GM18498 (cell line): ENCODE measurements around the gene HOXD13.
A peak's percentile ranks its signal among the peaks of the same experiment; 100 is the strongest.

Source experiments
- ATAC-seq: cut with Tn5 transposase; IDR thresholded peaks from one replicate; pipeline ENCODE4 v1.9.1; 2021; ENCODE audit warnings: mild to moderate bottlenecking, moderate library complexity; ENCODE audit not compliant: unreplicated experiment

Gene HOXD13

GRCh38 chr2:176130957-176131847 is 38.7 kb downstream of the HOXD13 start:
- ATAC-seq, result no peak

- no peak for ATAC-seq
Measured at GRCh38 chr2:176131848-176132158, 39.3 kb downstream of the HOXD13 start.

GRCh38 chr2:176132205-176133171 is 40.0 kb downstream of the HOXD13 start:
- no peak for ATAC-seq

- ATAC-seq, result no peak
Measured at GRCh38 chr2:176133389-176133788, 40.9 kb downstream of the HOXD13 start.

GRCh38 chr2:176134035-176134434 is 41.5 kb downstream of the HOXD13 start:
- ATAC-seq, result no peak

- no peak for ATAC-seq
Measured at GRCh38 chr2:176135035-176135440, 42.5 kb downstream of the HOXD13 start.

GRCh38 chr2:176136374-176137251 is 44.1 kb downstream of the HOXD13 start:
- no peak for ATAC-seq

- no peak for ATAC-seq
Measured at GRCh38 chr2:176137252-176137580, 44.7 kb downstream of the HOXD13 start.

GRCh38 chr2:176137906-176138305 is 45.4 kb downstream of the HOXD13 start:
- ATAC-seq, result no peak

GRCh38 chr2:176138526-176138922 is 46.0 kb downstream of the HOXD13 start:
- ATAC-seq, result no peak

- no peak for ATAC-seq
Measured at GRCh38 chr2:176138923-176139660, 46.6 kb downstream of the HOXD13 start.

- no peak for ATAC-seq
Measured at GRCh38 chr2:176139661-176140512, 47.4 kb downstream of the HOXD13 start.

- ATAC-seq, result peak; percentile 94
Measured at GRCh38 chr2:176140513-176141317, 48.2 kb downstream of the HOXD13 start.

GRCh38 chr2:176142281-176142680 is 49.8 kb downstream of the HOXD13 start:
- ATAC-seq, result no peak
